Thyroid gland (tissue), 4 donors: ENCODE data around the gene FLT3. TPM values are rescaled to one million over a fixed set of nuclear protein-coding genes. Genes with fewer than 3 reads are reported as not detected.

Experiments used
- DNase-seq, 2 donors: peaks; one replicate each; pipeline ENCODE4 v3.0.0-alpha.2; 2019
- H3K27ac ChIP-seq, 3 donors: fragments of 200-600 bp; sonication (generic); 1 replicate in 2 of 3; 2 replicates in 1 of 3; pipeline ENCODE4 v1.5.1; 2016 to 2019; ENCODE audit warnings: mild to moderate bottlenecking in 1 of 3, moderate library complexity in 1 of 3
- H3K27me3 ChIP-seq: fragments of 200-600 bp; sonication (generic); one replicate; pipeline ENCODE4 v1.5.1; 2019
- H3K36me3 ChIP-seq, 2 donors: fragments of 200-600 bp; sonication (generic); one replicate each; pipeline ENCODE4 v1.5.1; 2016 to 2019
- H3K4me1 ChIP-seq, 2 donors: fragments of 200-600 bp; sonication (generic); one replicate each; pipeline ENCODE4 v1.5.1; 2017 to 2019
- H3K4me3 ChIP-seq, 3 donors: fragments of 200-600 bp; sonication (generic); replicated peaks in 1 of 3; 1 replicate in 2 of 3; 2 replicates in 1 of 3; pipeline ENCODE4 v1.5.1; 2016; ENCODE audit warnings: mild to moderate bottlenecking in 1 of 3
- H3K9me3 ChIP-seq: fragments of 200-600 bp; sonication (generic); one replicate; pipeline ENCODE4 v1.5.1; 2017
- CTCF ChIP-seq, 6 experiments: fragments of 200-600 bp in 3 of 6; fragments of 450-650 bp in 3 of 6; sonication (generic) in 3 of 6; IDR thresholded peaks; one replicate each; pipeline ENCODE4 v1.5.1; 2016 to 2019; ENCODE audit warnings: antibody characterized with exemption in 6 of 6, mild to moderate bottlenecking in 2 of 6, inconsistent platforms in 1 of 6, moderate library complexity in 1 of 6
- POLR2A ChIP-seq, 2 donors: fragments of 450-650 bp; IDR thresholded peaks; one replicate each; pipeline ENCODE4 v1.6.1; 2017; ENCODE audit warnings: antibody characterized with exemption in 2 of 2, mild to moderate bottlenecking in 2 of 2, moderate library complexity in 1 of 2
- WGBS, 2 donors: methylation state at CpG; one replicate each; pipeline ENCODE4 v1.1.5; 2017; 5-methylcytosine and 5-hydroxymethylcytosine counted together
- intact Hi-C: fragments of 100-400 bp; cut with DNase I; formaldehyde crosslinking; loops from one replicate; pipeline ENCODE4 v1.15.1; 2023
- total RNA-seq, 4 donors: library from RNA; depleted of rRNA; stranded (reverse); fragments of >200 nt; gene quantifications; one replicate each; pipeline ENCODE4 v1.2.3, GENCODE V29; 2016

The FLT3 gene
- total RNA-seq, 4 donors from 2014 or later = 0.11 to 1.2 (median 0.68) TPM

GRCh38 chr13:27959976-27960361 is 140.4 kb downstream of the FLT3 start:
- peak overlapping the region in 1 of 3 donors; percentile 10 for H3K4me3 ChIP-seq
- H3K9me3 ChIP-seq = no peaks in the 10 kb centered on the region
- H3K27me3 ChIP-seq = peaks cover 62% of the 10 kb centered on the region
- WGBS, 2 donors = 6 to 15% methylated on average over 14 of the region's 14 CpGs
- H3K27ac ChIP-seq = no peak overlapping the region
- H3K4me1 ChIP-seq = peaks cover 10 to 14% of the 10 kb centered on the region in 2 donors
- no peak for DNase-seq
- TF ChIP-seq CTCF (IDR thresholded peaks at IDR 0.05) (no peak), POLR2A (IDR thresholded peaks at IDR 0.05) (no peak)
- H3K36me3 ChIP-seq = no peaks in the 10 kb centered on the region
- intact Hi-C loops = no loop called here

GRCh38 chr13:27956576-27957300 is 143.6 kb downstream of the FLT3 start:
- intact Hi-C loops = no loop called here

DNA sequence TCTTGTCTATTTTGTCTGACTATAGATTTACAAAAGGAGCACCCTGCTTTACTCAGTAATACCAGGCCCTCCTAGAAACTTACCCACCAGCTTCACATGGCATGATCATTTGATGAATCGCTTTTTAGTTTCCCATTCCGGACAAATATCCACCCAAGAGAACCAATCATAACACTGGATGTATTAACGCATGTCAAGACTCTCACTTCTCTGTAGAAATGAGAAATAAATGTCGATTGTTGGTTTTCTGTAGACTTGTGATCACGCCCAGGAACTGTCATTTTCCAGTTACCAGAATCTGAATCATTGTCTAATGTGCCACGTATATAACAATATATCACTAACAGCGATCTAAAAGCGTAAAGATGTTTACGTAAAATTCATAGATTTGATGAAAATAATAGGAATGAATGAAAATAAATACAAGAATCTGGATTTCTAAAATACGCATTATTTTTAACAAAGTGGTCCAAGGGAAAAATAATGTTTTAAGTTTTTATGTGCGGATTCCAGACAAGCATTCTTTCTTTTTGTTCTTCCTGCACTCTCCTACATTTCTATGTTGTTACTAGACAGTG is 145.3 kb downstream of the FLT3 start:
- H3K9me3 ChIP-seq = no peaks in the 10 kb centered on the region
- DNase-seq = no peak
- intact Hi-C loops = no loop called here
- H3K27me3 ChIP-seq = peaks cover 46% of the 10 kb centered on the region
- no peak for TF ChIP-seq POLR2A (IDR thresholded peaks at IDR 0.05)
- no peak overlapping the region for H3K4me3 ChIP-seq
- peaks cover 12 to 16% of the 10 kb centered on the region in 2 donors for H3K4me1 ChIP-seq
- 39 to 44% methylated on average over 11 of the region's 11 CpGs for WGBS, 2 donors
- no peaks in the 10 kb centered on the region for H3K36me3 ChIP-seq
- H3K27ac ChIP-seq = no peak overlapping the region

More at GRCh38 chr13:27956576-27957300, 143.6 kb downstream of the FLT3 start:
- no peaks in the 10 kb centered on the region for H3K9me3 ChIP-seq
- H3K27me3 ChIP-seq = peaks cover 63% of the 10 kb centered on the region
- H3K27ac ChIP-seq = no peak overlapping the region
- H3K4me1 ChIP-seq = peaks cover 21 to 28% of the 10 kb centered on the region in 2 donors
- H3K36me3 ChIP-seq = no peaks in the 10 kb centered on the region
- no peak overlapping the region for H3K4me3 ChIP-seq
- TF ChIP-seq POLR2A (IDR thresholded peaks at IDR 0.05) (no peak), CTCF (IDR thresholded peaks at IDR 0.05) (no peak)
- 19 to 20% methylated on average over 5 of the region's 5 CpGs for WGBS, 2 donors
- no peak for DNase-seq

DNA sequence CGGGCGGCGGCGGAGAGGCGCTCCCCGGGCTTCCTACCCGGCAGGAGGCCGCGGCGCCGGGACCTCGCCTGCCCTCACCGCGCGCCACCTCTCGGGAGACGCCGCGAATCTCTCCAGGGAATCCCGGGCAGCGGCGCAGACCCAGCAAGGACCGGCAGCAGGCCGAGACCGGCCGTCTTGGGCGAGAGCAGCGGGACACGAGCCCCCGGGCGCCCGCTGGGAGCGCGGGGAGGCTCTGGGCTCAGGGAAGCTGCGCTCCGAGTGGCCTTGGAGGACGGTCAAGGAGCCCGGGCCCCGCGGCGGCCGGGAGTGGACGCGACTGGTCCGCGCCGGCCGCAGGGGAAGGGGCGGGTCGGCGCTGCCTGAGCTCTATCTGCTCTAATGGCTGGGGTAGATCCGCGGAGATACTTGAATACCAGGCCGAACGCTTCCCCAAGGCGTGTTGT is 145.9 kb downstream of the FLT3 start:
- WGBS, 2 donors = 0 to 10% methylated on average over 5 to 10 of the region's 56 CpGs

More for the DNA sequence above, 145.9 kb downstream of the FLT3 start:
- H3K36me3 ChIP-seq = no peaks in the 10 kb centered on the region
- no peak overlapping the region for H3K27ac ChIP-seq
- peak in 1 of 2 donors; percentile 19 for DNase-seq
- peaks cover 11 to 15% of the 10 kb centered on the region in 2 donors for H3K4me1 ChIP-seq
- H3K27me3 ChIP-seq = peaks cover 40% of the 10 kb centered on the region
- TF ChIP-seq POLR2A (IDR thresholded peaks at IDR 0.05) = no peak
- TF ChIP-seq CTCF (IDR thresholded peaks at IDR 0.05) = no peak
- peak overlapping the region in 1 of 3 donors; percentile 21 for H3K4me3 ChIP-seq
- H3K9me3 ChIP-seq = no peaks in the 10 kb centered on the region
- intact Hi-C loops = no loop called here
